Testis (tissue), 2 donors: ENCODE results near the gene RHBDL3.

Source experiments
- CTCF ChIP-seq, 3 experiments: fragments of 450-650 bp in 2 of 3; fragments of 200-600 bp in 1 of 3; sonication (generic) in 1 of 3; IDR thresholded peaks; one replicate each; pipeline ENCODE4 v1.5.1; 2016 to 2019; ENCODE audit warnings: antibody characterized with exemption in 3 of 3, mild to moderate bottlenecking in 2 of 3, moderate library complexity in 1 of 3
- POLR2A ChIP-seq: fragments of 450-650 bp; IDR thresholded peaks from one replicate; pipeline ENCODE4 v1.6.1; 2017; ENCODE audit warnings: antibody characterized with exemption, mild to moderate bottlenecking, moderate library complexity

- TF ChIP-seq POLR2A = no peak
- no peak for TF ChIP-seq CTCF (IDR thresholded peaks at IDR 0.05)
Observed at GRCh38 chr17:32286518-32286900, 20.9 kb downstream of the RHBDL3 start.
